OCI-LY7 (cell line): ENCODE data around the gene MMP20. TPM values are rescaled to one million over a fixed set of nuclear protein-coding genes. Genes with fewer than 3 reads are reported as not detected.

Source experiments
- BruUV-seq: library from RNA; stranded (reverse); fragments of 400-500 nt; replicated peaks from 2 replicates; lab custom pipeline; 2021; lab: Mats Ljungman, UMichigan
- CTCF ChIA-PET: fragments of 300-600 bp; sonication (Branson Sonifier 250); formaldehyde crosslinking; loops from one replicate; lab custom pipeline; 2022; ENCODE audit warnings: antibody characterized with exemption; ENCODE audit not compliant: unreplicated experiment; lab: Charles Lee
- POLR2A ChIA-PET: fragments of 300-600 bp; sonication (Branson Sonifier 250); formaldehyde crosslinking; loops from one replicate; lab custom pipeline; 2022; ENCODE audit warnings: antibody characterized with exemption; lab: Charles Lee
- DNase-seq: peaks from one replicate; pipeline ENCODE4 v3.0.0-alpha.2; 2015; ENCODE audit warnings: low spot score
- H2AFZ ChIP-seq: fragments of 200-600 bp; sonication (generic), shearing (Covaris generic); 2 replicates; pipeline ENCODE4 v1.6.1; 2014; ENCODE audit warnings: mild to moderate bottlenecking, antibody characterized with exemption, low read length, moderate library complexity
- H3K27ac ChIP-seq: fragments of 200-600 bp; sonication (generic); 2 replicates; pipeline ENCODE4 v1.5.1; 2014; ENCODE audit warnings: mixed run types, low read depth, mild to moderate bottlenecking, moderate library complexity, low read length, inconsistent platforms; ENCODE audit not compliant: poor library complexity, severe bottlenecking
- H3K36me3 ChIP-seq: fragments of 200-600 bp; sonication (generic); 2 replicates; pipeline ENCODE4 v1.6.1; 2014; ENCODE audit warnings: mild to moderate bottlenecking, antibody characterized with exemption, low read length, moderate library complexity, mixed read lengths; ENCODE audit not compliant: insufficient read depth
- H3K4me1 ChIP-seq: fragments of 200-600 bp; sonication (generic); 2 replicates; pipeline ENCODE4 v1.5.1; 2014; ENCODE audit warnings: mild to moderate bottlenecking, low read length; ENCODE audit not compliant: insufficient read depth, poor library complexity, severe bottlenecking
- H3K4me2 ChIP-seq: fragments of 200-600 bp; sonication (generic); 2 replicates; pipeline ENCODE4 v1.6.1; 2014; ENCODE audit warnings: mild to moderate bottlenecking, low read length
- H3K4me3 ChIP-seq: fragments of 200-600 bp; sonication (generic); 2 replicates; pipeline ENCODE4 v1.5.1; 2014; ENCODE audit warnings: mild to moderate bottlenecking, low read depth, low read length; ENCODE audit not compliant: poor library complexity, severe bottlenecking
- H3K79me2 ChIP-seq: fragments of 200-600 bp; sonication (generic); 2 replicates; pipeline ENCODE4 v1.6.1; 2016; ENCODE audit warnings: low read depth, mild to moderate bottlenecking, low read length, moderate library complexity, mixed read lengths; ENCODE audit not compliant: insufficient read depth
- H3K9me2 ChIP-seq: fragments of 200-600 bp; sonication (generic); 2 replicates; pipeline ENCODE4 v1.6.1; 2016; ENCODE audit warnings: mild to moderate bottlenecking, low read length, mixed read lengths; ENCODE audit not compliant: insufficient read depth
- H3K9me3 ChIP-seq: fragments of 200-600 bp; sonication (generic); 2 replicates; pipeline ENCODE4 v1.6.1; 2014; ENCODE audit warnings: mild to moderate bottlenecking, mixed run types, low read length, mixed read lengths
- H4K20me1 ChIP-seq: fragments of 200-600 bp; sonication (generic); 2 replicates; pipeline ENCODE4 v1.6.1; 2014; ENCODE audit warnings: mild to moderate bottlenecking, antibody characterized with exemption, low read length, moderate library complexity, mixed read lengths; ENCODE audit not compliant: insufficient read depth
- EZH2phosphoT487 ChIP-seq: fragments of 200-600 bp; sonication (generic); IDR thresholded peaks from 2 replicates; pipeline ENCODE4 v1.6.1; 2018; ENCODE audit warnings: low read depth, borderline replicate concordance, mild to moderate bottlenecking, mixed run types, antibody characterized with exemption, low read length, moderate library complexity, mixed read lengths
- intact Hi-C: fragments of 100-400 bp; cut with micrococcal nuclease; formaldehyde crosslinking; loops from one replicate; pipeline ENCODE4 v1.10.0; 2022; ENCODE audit not compliant: unreplicated experiment
- total RNA-seq, 2 experiments: library from RNA; depleted of rRNA in 1 of 2; stranded (reverse); fragments of >200 nt in 1 of 2; shearing (Covaris generic) in 1 of 2; gene quantifications; 2 replicates each; pipeline ENCODE4 v1.2.3, GENCODE V29; 2014 to 2022
- TF ChIP-seq, protein P1 (sequence below): fragments of 200-600 bp; sonication (generic); conservative IDR thresholded peaks from 2 replicates; pipeline ENCODE4 v1.5.1; 2014; ENCODE audit warnings: mild to moderate bottlenecking, antibody characterized with exemption, low read length, moderate library complexity, mixed read lengths

Gene MMP20
- total RNA-seq, 2 experiments from 2014 or later = not detected

DNA sequence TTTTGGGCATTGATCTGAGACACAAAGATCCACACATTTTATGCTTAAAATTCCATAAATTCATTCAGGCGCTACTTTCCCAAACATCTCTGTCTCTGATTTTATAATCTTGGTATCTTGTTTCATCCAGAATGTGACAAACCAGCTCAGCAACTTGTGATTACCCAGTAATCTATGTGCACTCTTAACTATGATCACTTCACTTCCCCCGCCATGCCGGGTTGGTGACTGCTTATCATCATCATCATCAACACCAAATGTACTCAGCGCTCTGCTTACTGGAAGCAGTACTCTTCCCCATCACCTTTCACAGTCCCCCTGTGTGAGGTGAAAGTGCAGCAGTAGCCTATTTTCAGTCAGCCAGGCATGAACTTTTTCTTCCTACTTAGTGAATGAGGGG is 79.4 kb downstream of the MMP20 start:
- no TSS peak for BruUV-seq
- no peaks in the 10 kb centered on the region for H3K79me2 ChIP-seq
- no peaks in the 10 kb centered on the region for H4K20me1 ChIP-seq
- POLR2A ChIA-PET = interaction anchor here (0.6 to 1.7 kb wide), 5 partner anchors 12 to 206 kb away, joined by 4 to 13 read pairs (median 4); no protein-coding TSS in a partner anchor
- TF ChIP-seq, protein P1, sequence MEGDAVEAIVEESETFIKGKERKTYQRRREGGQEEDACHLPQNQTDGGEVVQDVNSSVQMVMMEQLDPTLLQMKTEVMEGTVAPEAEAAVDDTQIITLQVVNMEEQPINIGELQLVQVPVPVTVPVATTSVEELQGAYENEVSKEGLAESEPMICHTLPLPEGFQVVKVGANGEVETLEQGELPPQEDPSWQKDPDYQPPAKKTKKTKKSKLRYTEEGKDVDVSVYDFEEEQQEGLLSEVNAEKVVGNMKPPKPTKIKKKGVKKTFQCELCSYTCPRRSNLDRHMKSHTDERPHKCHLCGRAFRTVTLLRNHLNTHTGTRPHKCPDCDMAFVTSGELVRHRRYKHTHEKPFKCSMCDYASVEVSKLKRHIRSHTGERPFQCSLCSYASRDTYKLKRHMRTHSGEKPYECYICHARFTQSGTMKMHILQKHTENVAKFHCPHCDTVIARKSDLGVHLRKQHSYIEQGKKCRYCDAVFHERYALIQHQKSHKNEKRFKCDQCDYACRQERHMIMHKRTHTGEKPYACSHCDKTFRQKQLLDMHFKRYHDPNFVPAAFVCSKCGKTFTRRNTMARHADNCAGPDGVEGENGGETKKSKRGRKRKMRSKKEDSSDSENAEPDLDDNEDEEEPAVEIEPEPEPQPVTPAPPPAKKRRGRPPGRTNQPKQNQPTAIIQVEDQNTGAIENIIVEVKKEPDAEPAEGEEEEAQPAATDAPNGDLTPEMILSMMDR = no peak
- TF ChIP-seq EZH2phosphoT487 = no peak
- no peak overlapping the region for H3K27ac ChIP-seq
- no peak for DNase-seq
- no peak overlapping the region for H2AFZ ChIP-seq
- no peak overlapping the region for H3K4me3 ChIP-seq
- H3K9me3 ChIP-seq = no peaks in the 10 kb centered on the region
- H3K36me3 ChIP-seq = no peaks in the 10 kb centered on the region
- no peaks in the 10 kb centered on the region for H3K9me2 ChIP-seq
- peaks cover 15% of the 10 kb centered on the region for H3K4me1 ChIP-seq
- no peak overlapping the region for H3K4me2 ChIP-seq
- intact Hi-C loops = no loop called here
- CTCF ChIA-PET = no interaction called here

DNA sequence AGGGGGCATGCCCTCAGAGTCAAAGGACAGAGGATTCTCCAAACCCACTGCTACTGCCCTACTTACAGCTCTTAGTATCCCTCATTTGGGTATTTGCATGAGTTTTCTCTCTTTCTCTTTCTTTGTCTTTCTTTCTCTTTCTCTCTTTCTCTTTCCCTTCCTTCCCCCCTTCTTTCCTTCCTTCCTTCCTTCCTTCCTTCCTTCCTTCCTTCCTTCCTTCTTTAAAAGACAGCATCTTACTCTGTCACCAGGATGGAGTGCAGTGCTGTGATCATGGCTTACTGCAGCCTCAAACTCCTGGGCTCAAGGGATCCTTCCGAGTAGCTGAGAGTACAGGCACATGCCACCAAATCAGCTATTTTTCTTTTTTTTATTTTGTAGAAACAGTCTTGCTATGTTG is 80.5 kb downstream of the MMP20 start:
- Histone ChIP-seq H3K4me1 (peaks cover 16% of the 10 kb centered on the region), H3K27ac (no peak overlapping the region), H3K79me2 (no peaks in the 10 kb centered on the region), H3K36me3 (no peaks in the 10 kb centered on the region), H3K4me3 (no peak overlapping the region), H4K20me1 (no peaks in the 10 kb centered on the region), H3K4me2 (no peak overlapping the region), H3K9me3 (no peaks in the 10 kb centered on the region), H3K9me2 (no peaks in the 10 kb centered on the region), H2AFZ (no peak overlapping the region)
- ChIA-PET CTCF (no interaction called here), POLR2A (interaction anchor here (1.9 kb wide), 1 partner anchor 10 kb away, joined by 6 read pairs; no protein-coding TSS in a partner anchor)
- intact Hi-C loops = no loop called here
- no TSS peak for BruUV-seq
- TF ChIP-seq, protein P1 = no peak
- no peak for TF ChIP-seq EZH2phosphoT487
- no peak for DNase-seq

DNA sequence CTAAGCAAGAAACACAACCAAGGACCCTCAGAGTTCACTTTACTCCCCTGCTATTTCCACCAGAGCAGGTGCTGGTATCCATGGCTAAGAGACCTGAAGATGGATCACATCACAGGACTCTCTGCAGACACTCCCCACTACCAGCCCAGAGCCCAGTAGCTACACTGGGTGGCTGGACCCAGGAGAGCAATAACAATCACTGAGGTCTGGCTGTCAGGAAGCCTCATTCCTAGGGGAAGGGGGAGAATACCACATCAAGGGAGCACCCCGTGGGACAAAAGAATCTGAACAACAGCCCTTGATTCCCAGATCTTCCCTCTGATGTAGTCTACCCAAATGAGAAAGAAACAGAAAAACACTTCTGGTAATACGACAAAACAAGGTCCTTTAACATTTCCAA is 85.6 kb downstream of the MMP20 start:
- Histone ChIP-seq H3K4me2 (peak overlapping the region; percentile 27; the same call in 1 of the 2 replicates), H3K36me3 (no peaks in the 10 kb centered on the region), H4K20me1 (no peaks in the 10 kb centered on the region), H2AFZ (no peak overlapping the region), H3K4me1 (peaks cover 16% of the 10 kb centered on the region), H3K9me2 (no peaks in the 10 kb centered on the region), H3K4me3 (no peak overlapping the region), H3K9me3 (no peaks in the 10 kb centered on the region), H3K79me2 (no peaks in the 10 kb centered on the region), H3K27ac (no peak overlapping the region)
- ChIA-PET CTCF (no interaction called here), POLR2A (interaction anchor here (0.7 to 2.5 kb wide), 7 partner anchors 11 to 1256 kb away, joined by 3 to 11 read pairs (median 4); no protein-coding TSS in a partner anchor)
- no peak for TF ChIP-seq EZH2phosphoT487
- TF ChIP-seq, protein P1 = no peak
- BruUV-seq = no TSS peak
- no peak for DNase-seq
- intact Hi-C loops = no loop called here
